ENCODE data around the gene TUBB4B.

DNA sequence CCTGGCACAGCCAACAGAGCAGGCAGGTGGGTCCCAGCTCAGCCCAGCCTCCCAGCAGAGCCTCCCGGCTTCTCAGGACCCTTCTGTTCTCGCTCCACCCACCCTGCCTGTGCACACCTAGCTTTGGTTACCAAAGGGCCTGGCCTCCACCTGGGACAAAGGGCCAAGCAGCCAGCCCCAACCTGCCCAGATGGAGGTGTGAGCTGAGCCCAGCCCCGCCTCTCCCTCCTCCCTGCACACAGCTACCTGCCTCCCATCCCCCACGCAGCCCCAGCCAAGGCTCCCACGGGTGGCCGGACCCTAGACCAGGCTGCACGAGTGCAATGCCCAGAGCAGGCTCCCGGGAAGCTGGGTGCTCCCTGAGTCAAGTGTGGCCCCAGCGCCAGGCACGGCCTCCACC lies 46.2 kb upstream of the TUBB4B start:
- no peak for TF ChIP-seq CTCF (IDR thresholded peaks at IDR 0.05)
- no peak for TF ChIP-seq POLR2A (IDR thresholded peaks at IDR 0.05)

Data from heart left ventricle (tissue), 13 donors.